Neuronal stem cell (in vitro differentiated cells): Measurements from ENCODE around the gene HOXB4.

ENCODE experiments used
- DNase-seq: peaks from one replicate; pipeline ENCODE4 v3.0.0-alpha.2; 2013; ENCODE audit warnings: low spot score
- H2AFZ ChIP-seq: one replicate; pipeline ENCODE4 v1.6.1; 2013; ENCODE audit warnings: mild to moderate bottlenecking, low read length, inconsistent platforms
- H2AK5ac ChIP-seq: 2 replicates; pipeline ENCODE4 v1.6.1; 2013; ENCODE audit warnings: low read depth, mild to moderate bottlenecking, inconsistent platforms, low read length, moderate library complexity, mixed read lengths
- H2BK120ac ChIP-seq: 2 replicates; pipeline ENCODE4 v1.6.1; 2013; ENCODE audit warnings: low read depth, mild to moderate bottlenecking, inconsistent platforms, low read length, moderate library complexity, mixed read lengths
- H2BK12ac ChIP-seq: one replicate; pipeline ENCODE4 v1.6.1; 2013; ENCODE audit warnings: low read length, inconsistent platforms
- H2BK15ac ChIP-seq: 2 replicates; pipeline ENCODE4 v1.6.1; 2013; ENCODE audit warnings: mild to moderate bottlenecking, low read length, inconsistent platforms, mixed read lengths
- H2BK5ac ChIP-seq: one replicate; pipeline ENCODE4 v1.6.1; 2013; ENCODE audit warnings: inconsistent platforms, mild to moderate bottlenecking, low read length, moderate library complexity
- H3K14ac ChIP-seq: one replicate; pipeline ENCODE4 v1.6.1; 2013; ENCODE audit warnings: low read length, inconsistent platforms
- H3K18ac ChIP-seq: 2 replicates; pipeline ENCODE4 v1.6.1; 2013; ENCODE audit warnings: low read length, inconsistent platforms
- H3K23ac ChIP-seq: 2 replicates; pipeline ENCODE4 v1.6.1; 2013; ENCODE audit warnings: low read depth, mild to moderate bottlenecking, mixed read lengths, low read length, inconsistent platforms; ENCODE audit not compliant: poor library complexity
- H3K27ac ChIP-seq: replicated peaks from 3 replicates; pipeline ENCODE4 v1.5.1; 2013; ENCODE audit warnings: low read length, inconsistent platforms
- H3K27me3 ChIP-seq, 3 experiments: 2 replicates each; pipeline ENCODE4 v1.6.1; 2013; ENCODE audit warnings: low read length in 3 of 3, mild to moderate bottlenecking in 2 of 3, inconsistent platforms in 1 of 3, low read depth in 1 of 3, mixed read lengths in 1 of 3, moderate library complexity in 1 of 3; ENCODE audit not compliant: control insufficient read depth in 3 of 3, insufficient read depth in 3 of 3
- H3K36me3 ChIP-seq, 2 donors: replicated peaks in 1 of 2; 2 replicates each; pipeline ENCODE4 v1.6.1; 2013; ENCODE audit warnings: low read length in 2 of 2; ENCODE audit not compliant: control insufficient read depth in 2 of 2, insufficient read depth in 2 of 2
- H3K4ac ChIP-seq: 2 replicates; pipeline ENCODE4 v1.6.1; 2013; ENCODE audit warnings: inconsistent platforms, mild to moderate bottlenecking, low read length, moderate library complexity
- H3K4me1 ChIP-seq, 2 donors: 1 replicate in 1 of 2; 2 replicates in 1 of 2; pipeline ENCODE4 v1.6.1; 2013; ENCODE audit warnings: low read length in 2 of 2, low read depth in 1 of 2; ENCODE audit not compliant: control insufficient read depth in 2 of 2, insufficient read depth in 1 of 2
- H3K4me2 ChIP-seq: one replicate; pipeline ENCODE4 v1.6.1; 2013; ENCODE audit warnings: mild to moderate bottlenecking, low read length, inconsistent platforms; ENCODE audit not compliant: insufficient read depth, poor library complexity, severe bottlenecking
- H3K4me3 ChIP-seq, 2 donors: 2 replicates each; pipeline ENCODE4 v1.5.1; 2013; ENCODE audit warnings: low read length in 2 of 2, mild to moderate bottlenecking in 2 of 2, inconsistent platforms in 1 of 2, moderate library complexity in 1 of 2
- H3K79me1 ChIP-seq: one replicate; pipeline ENCODE4 v1.6.1; 2013; ENCODE audit warnings: low read depth, mild to moderate bottlenecking, inconsistent platforms, low read length, moderate library complexity
- H3K9ac ChIP-seq: one replicate; pipeline ENCODE4 v1.6.1; 2013; ENCODE audit warnings: mild to moderate bottlenecking, low read depth, low read length, inconsistent platforms; ENCODE audit not compliant: poor library complexity
- H3K9me3 ChIP-seq, 2 donors: replicated peaks in 1 of 2; 2 replicates each; pipeline versions ENCODE3 to v1.6.1; 2013; ENCODE audit warnings: low read length in 2 of 2, mild to moderate bottlenecking in 2 of 2, inconsistent platforms in 1 of 2, low read depth in 1 of 2, mixed read lengths in 1 of 2, moderate library complexity in 1 of 2; ENCODE audit not compliant: control insufficient read depth in 2 of 2, insufficient read depth in 1 of 2
- H4K8ac ChIP-seq: one replicate; pipeline ENCODE4 v1.6.1; 2013; ENCODE audit warnings: low read depth, mild to moderate bottlenecking, inconsistent platforms, low read length, moderate library complexity
- H4K91ac ChIP-seq: one replicate; pipeline ENCODE4 v1.6.1; 2013; ENCODE audit warnings: low read length, low read depth, mild to moderate bottlenecking, inconsistent platforms; ENCODE audit not compliant: poor library complexity
- WGBS, 2 donors: extraction: QIAGEN DNeasy Blood & Tissue Kit; methylation state at CpG; one replicate each; pipeline ENCODE4 v1.1.7; 2013; ENCODE audit warnings: missing lambda C conversion rate in 2 of 2, mixed read lengths in 1 of 2; ENCODE audit not compliant: insufficient read length in 2 of 2, insufficient replicate concordance in 1 of 2; ENCODE audit errors: extremely low coverage in 2 of 2; 5-methylcytosine and 5-hydroxymethylcytosine counted together

Gene HOXB4

GRCh38 chr17:48555258-48556228 lies 22.6 kb downstream of the HOXB4 start:
- no peak overlapping the region for H3K27ac ChIP-seq
- H2BK120ac ChIP-seq, result no peak overlapping the region
- H2BK12ac ChIP-seq, result no peak overlapping the region
- H2BK15ac ChIP-seq, result no peak overlapping the region
- no peak overlapping the region for H2AK5ac ChIP-seq
- no CpG with 5 or more reads among the region's 36 CpGs for WGBS, 2 donors
- H4K8ac ChIP-seq, result no peak overlapping the region
- peak overlapping the region in 1 of 2 donors; percentile 20 for H3K4me3 ChIP-seq
- H3K18ac ChIP-seq, result no peak overlapping the region
- H3K4me1 ChIP-seq, result no peaks in the 10 kb centered on the region
- DNase-seq, result no peak
- H3K27me3 ChIP-seq, result peaks cover 66 to 98% (median 90%) of the 10 kb centered on the region in 3 experiments
- no peak overlapping the region for H2BK5ac ChIP-seq
- H3K23ac ChIP-seq, result no peak overlapping the region
- H3K14ac ChIP-seq, result no peak overlapping the region
- peaks cover 0 to 2% of the 10 kb centered on the region in 2 donors for H3K9me3 ChIP-seq
- H3K79me1 ChIP-seq, result peaks cover 2% of the 10 kb centered on the region
- no peak overlapping the region for H3K4me2 ChIP-seq
- H4K91ac ChIP-seq, result no peak overlapping the region
- H3K36me3 ChIP-seq, result no peaks in the 10 kb centered on the region
- H3K4ac ChIP-seq, result no peak overlapping the region
- no peak overlapping the region for H2AFZ ChIP-seq
- H3K9ac ChIP-seq, result no peak overlapping the region

- Histone ChIP-seq H2BK15ac (no peak overlapping the region), H2BK5ac (no peak overlapping the region), H2AK5ac (no peak overlapping the region), H3K4me1 (no peaks in the 10 kb centered on the region), H3K9me3 (peaks cover 0 to 2% of the 10 kb centered on the region in 2 donors), H2AFZ (peak overlapping the region; percentile 59), H3K4me2 (no peak overlapping the region), H3K27ac (no peak overlapping the region), H2BK12ac (no peak overlapping the region), H2BK120ac (no peak overlapping the region), H3K23ac (no peak overlapping the region), H3K14ac (no peak overlapping the region), H3K18ac (no peak overlapping the region), H3K27me3 (peaks cover 69 to 98% (median 87%) of the 10 kb centered on the region in 3 experiments), H3K79me1 (peaks cover 2% of the 10 kb centered on the region), H3K9ac (no peak overlapping the region), H4K8ac (no peak overlapping the region), H3K4ac (no peak overlapping the region), H4K91ac (no peak overlapping the region), H3K4me3 (peak overlapping the region in 1 of 2 donors; percentile 38), H3K36me3 (no peaks in the 10 kb centered on the region)
- no peak for DNase-seq
- no CpG with 5 or more reads among the region's 44 CpGs for WGBS, 2 donors
Observed at GRCh38 chr17:48554412-48555257, 23.5 kb downstream of the HOXB4 start.

DNA sequence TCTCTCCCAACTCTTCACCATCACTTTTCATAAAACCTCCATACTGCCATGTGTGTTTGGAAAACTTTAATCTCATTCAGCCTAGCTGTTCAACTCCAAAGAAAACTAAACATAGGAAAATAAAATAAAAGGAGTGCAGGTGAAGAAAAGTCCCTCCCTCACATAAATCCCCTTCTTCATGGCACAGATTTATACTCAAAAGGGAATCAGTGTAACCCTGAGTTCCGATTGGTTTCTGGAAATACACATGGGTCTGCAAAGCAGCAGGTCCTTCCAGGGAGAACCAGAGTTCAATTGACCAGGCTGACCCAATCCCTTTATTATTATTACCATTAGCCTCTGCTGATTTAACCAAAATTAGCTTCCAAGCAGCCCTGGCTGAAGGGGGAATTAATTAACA lies 24.3 kb downstream of the HOXB4 start:
- Histone ChIP-seq H3K27ac (no peak overlapping the region), H2BK120ac (no peak overlapping the region), H3K9ac (no peak overlapping the region), H2BK5ac (no peak overlapping the region), H3K4ac (no peak overlapping the region), H4K91ac (no peak overlapping the region), H4K8ac (no peak overlapping the region), H3K79me1 (peaks cover 2% of the 10 kb centered on the region), H3K4me1 (no peaks in the 10 kb centered on the region), H2BK12ac (no peak overlapping the region), H2BK15ac (no peak overlapping the region), H3K14ac (no peak overlapping the region), H3K4me2 (no peak overlapping the region), H3K4me3 (no peak overlapping the region), H3K9me3 (peaks cover 0 to 4% of the 10 kb centered on the region in 2 donors), H3K23ac (no peak overlapping the region), H2AK5ac (no peak overlapping the region), H3K27me3 (peaks cover 66 to 96% (median 87%) of the 10 kb centered on the region in 3 experiments), H2AFZ (no peak overlapping the region), H3K18ac (no peak overlapping the region), H3K36me3 (no peaks in the 10 kb centered on the region)
- no peak for DNase-seq
- WGBS, 2 donors, result no CpG with 5 or more reads among the region's 1 CpG

GRCh38 chr17:48553190-48553547 lies 25.0 kb downstream of the HOXB4 start:
- DNase-seq, result no peak
- Histone ChIP-seq H3K27ac (no peak overlapping the region), H3K4me2 (no peak overlapping the region), H2AK5ac (no peak overlapping the region), H2BK12ac (no peak overlapping the region), H4K8ac (no peak overlapping the region), H2BK120ac (no peak overlapping the region), H2AFZ (no peak overlapping the region), H3K9ac (no peak overlapping the region), H3K18ac (no peak overlapping the region), H3K14ac (no peak overlapping the region), H3K23ac (no peak overlapping the region), H3K9me3 (peaks cover 0 to 6% of the 10 kb centered on the region in 2 donors), H4K91ac (no peak overlapping the region), H3K4me1 (no peaks in the 10 kb centered on the region), H3K4ac (no peak overlapping the region), H3K79me1 (peaks cover 2% of the 10 kb centered on the region), H2BK5ac (no peak overlapping the region), H3K4me3 (no peak overlapping the region), H3K36me3 (no peaks in the 10 kb centered on the region), H3K27me3 (peaks cover 64 to 95% (median 87%) of the 10 kb centered on the region in 3 experiments), H2BK15ac (no peak overlapping the region)
- WGBS, 2 donors, result no CpG with 5 or more reads among the region's 5 CpGs
